Left kidney (tissue), 8 donors: ENCODE measurements around the gene NLRP9. TPM values are rescaled to one million over a fixed set of nuclear protein-coding genes. Genes with fewer than 3 reads are reported as not detected.
"Not testable (repeated sequence)": the region's sequence is repeated elsewhere in the genome, so short reads cannot be mapped to it uniquely, and the experiment has no call there.

ENCODE experiments used
- DNase-seq: peaks from one replicate; pipeline ENCODE4 v3.0.0-alpha.2; 2013
- long read RNA-seq, 8 donors: transcript quantifications; one replicate each; lab custom pipeline, GENCODE V29; 2026
- polyA plus RNA-seq: library from polyadenylated mRNA; unstranded; fragments of 120-200 nt; gene quantifications from one replicate; pipeline ENCODE4 v1.2.1, GENCODE V29; 2013; ENCODE audit not compliant: insufficient read length

NLRP9 gene
- polyA plus RNA-seq = 0.17 TPM
- long read RNA-seq, donor 1 = 0 reads
- long read RNA-seq, donor 2 = 0 reads
- long read RNA-seq, donor 3 = 0 reads
- long read RNA-seq, donor 4 = 0 reads
- long read RNA-seq, donor 5 = 0 reads
- long read RNA-seq, donor 6 = 0 reads
- long read RNA-seq, donor 7 = 0 reads
- long read RNA-seq, donor 8 = 0 reads

DNA sequence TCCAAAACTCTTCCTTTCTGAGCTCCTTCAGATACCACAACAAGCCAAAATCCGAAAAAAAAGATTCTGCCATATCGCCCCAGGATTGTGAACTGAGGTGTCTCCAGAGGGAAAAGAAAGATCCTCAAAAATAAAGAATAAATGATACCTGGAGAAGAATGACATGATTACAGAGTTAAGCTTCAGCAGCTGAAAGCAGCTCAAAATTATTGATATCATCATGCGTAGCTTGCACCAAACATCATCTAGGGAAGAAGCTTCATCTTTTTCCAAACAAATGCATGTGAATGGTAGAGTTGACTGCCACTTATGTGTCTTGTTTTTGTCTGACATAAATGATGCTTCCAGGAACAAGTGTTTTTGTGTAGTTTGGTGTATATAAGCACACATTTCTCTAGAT is at the start of gene NLRP9:
Gene NLRP9 (minus strand): TSS at position 101 of the 400 bp plus-strand sequence. CDS start 28 bp downstream, at position 73.
- no peak for DNase-seq

DNA sequence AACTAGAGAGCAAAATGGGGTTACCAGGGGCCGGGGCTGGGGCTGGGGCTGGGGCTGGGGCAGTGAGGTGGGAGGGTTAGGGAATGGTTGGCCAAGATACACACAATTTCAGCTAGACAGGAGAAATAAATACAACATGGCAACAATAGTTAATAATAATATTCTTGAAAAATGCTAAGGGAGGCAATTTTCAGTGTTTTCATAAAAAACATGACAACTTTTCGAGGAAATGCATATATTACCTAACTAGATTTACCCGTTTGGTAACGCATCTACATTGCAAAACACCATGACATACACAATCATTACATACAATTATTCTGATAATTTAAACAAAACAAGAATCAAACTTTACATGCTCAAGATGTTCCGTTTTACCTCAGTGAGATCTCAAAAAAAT is 42.9 kb upstream of the NLRP9 start:
- no peak for DNase-seq

DNA sequence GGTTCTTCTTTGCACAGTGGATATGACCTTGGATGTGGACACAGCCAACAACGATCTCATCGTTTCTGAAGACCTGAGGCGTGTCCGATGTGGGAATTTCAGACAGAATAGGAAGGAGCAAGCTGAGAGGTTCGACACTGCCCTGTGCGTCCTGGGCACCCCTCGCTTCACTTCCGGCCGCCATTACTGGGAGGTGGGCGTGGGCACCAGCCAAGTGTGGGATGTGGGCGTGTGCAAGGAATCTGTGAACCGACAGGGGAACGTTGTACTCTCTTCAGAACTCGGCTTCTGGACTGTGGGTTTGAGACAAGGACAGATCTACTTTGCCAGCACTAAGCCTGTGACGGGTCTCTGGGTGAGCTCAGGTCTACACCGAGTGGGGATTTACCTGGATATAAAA is 40.1 kb upstream of the NLRP9 start:
- no peak for DNase-seq

DNA sequence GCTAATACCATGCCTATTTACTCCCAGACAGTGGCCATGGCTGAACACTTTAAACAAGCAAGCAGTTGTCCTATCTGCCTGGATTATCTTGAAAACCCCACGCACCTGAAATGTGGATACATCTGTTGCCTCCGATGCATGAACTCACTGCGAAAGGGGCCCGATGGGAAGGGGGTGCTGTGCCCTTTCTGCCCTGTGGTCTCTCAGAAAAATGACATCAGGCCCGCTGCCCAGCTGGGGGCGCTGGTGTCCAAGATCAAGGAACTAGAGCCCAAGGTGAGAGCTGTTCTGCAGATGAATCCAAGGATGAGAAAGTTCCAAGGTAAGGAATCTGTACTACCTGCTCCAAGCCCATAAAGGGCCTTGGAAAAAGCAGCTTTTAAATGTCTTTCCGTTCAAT is 39.3 kb upstream of the NLRP9 start:
- no peak for DNase-seq

DNA sequence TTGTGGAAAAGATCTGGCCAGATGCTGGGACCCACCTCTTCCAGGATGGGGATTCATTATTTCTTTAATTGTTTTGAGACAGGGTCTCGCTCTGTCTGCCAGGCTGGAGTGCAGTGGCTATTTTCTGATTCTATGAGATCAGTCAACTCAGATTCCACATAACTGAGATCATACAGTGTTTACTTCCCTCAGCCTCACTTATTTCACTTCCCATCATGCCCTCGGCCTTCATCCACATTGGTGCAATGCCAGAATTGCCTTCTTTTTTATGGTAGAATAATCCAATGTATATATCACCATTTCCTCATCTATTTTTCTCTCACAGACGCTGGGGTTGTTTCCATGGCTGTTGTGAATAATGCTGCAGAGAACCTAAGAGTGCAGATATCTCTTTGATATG is 31.4 kb upstream of the NLRP9 start:
- DNase-seq = not testable (repeated sequence)

DNA sequence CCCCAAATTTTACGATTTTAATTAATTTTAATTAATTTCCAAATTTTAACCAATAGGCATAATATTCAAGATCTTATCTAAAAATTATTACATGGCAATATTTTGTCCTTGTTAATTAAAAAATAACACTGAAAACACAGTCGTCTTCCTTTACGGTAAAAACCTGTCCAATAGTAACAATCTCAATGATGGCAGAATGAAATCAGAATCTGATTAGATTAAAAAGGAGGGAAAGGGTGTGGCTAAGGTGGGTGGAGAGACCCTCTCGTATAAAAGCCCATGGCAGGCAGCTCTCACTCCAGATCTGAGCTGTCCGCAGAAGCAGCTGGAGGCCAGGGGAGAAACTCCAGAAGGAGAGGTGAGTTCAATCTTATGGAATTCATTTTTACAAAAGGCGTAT is 30.6 kb upstream of the NLRP9 start, which contains the start of gene RFPL4AL1:
Gene RFPL4AL1 (plus strand): TSS at position 301 of the 400 bp plus-strand sequence. CDS start 2,687 bp downstream, outside the sequence.
- not testable (repeated sequence) for DNase-seq

DNA sequence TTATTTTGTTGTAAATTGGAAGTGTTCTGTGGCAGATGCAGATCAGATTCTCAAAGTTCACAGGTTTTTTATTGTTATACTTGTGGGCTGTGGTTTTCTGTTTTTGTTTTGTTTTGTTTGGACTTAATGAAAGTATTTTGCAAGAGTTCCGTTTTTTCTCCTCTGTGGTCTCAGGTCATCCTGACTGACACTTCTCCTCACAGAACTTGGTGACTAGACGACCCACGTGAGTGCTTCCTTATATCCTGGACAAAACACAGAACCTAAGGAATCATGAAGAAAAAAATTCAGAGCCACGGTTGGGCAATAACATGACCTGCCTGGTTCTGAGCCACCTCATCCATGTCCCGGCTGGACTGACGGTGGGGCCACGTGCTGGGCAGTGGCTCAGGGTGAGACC is 28.3 kb upstream of the NLRP9 start:
- no peak for DNase-seq

DNA sequence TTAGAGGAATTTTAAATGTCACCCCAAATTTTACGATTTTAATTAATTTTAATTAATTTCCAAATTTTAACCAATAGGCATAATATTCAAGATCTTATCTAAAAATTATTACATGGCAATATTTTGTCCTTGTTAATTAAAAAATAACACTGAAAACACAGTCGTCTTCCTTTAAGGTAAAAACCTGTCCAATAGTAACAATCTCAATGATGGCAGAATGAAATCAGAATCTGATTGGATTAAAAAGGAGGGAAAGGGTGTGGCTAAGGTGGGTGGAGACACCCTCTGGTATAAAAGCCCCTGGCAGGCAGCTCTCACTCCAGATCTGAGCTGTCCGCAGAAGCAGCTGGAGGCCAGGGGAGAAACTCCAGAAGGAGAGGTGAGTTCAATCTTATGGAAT is 20.6 kb upstream of the NLRP9 start, which contains the start of gene RFPL4A:
Gene RFPL4A (plus strand): TSS at position 301 of the 400 bp plus-strand sequence. CDS start 2,704 bp downstream, outside the sequence.
- not testable (repeated sequence) for DNase-seq

DNA sequence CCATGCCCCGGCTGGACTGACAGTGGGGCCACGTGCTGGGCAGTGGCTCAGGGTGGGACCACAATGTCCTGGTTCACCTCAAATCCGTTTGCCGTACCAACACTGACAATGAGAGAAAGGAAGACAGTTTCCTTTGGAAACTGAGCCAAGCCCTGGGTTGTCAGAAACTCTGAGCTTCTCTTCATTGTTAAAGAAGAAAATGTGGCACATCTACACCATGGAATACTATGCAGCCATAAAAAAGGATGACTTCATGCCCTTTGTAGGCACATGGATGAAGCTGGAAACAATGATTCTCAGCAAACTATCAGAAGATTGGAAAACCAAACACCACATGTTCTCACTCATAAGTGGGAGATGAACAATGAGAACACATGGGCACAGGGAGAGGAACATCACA is 18.6 kb upstream of the NLRP9 start:
- not testable (repeated sequence) for DNase-seq

DNA sequence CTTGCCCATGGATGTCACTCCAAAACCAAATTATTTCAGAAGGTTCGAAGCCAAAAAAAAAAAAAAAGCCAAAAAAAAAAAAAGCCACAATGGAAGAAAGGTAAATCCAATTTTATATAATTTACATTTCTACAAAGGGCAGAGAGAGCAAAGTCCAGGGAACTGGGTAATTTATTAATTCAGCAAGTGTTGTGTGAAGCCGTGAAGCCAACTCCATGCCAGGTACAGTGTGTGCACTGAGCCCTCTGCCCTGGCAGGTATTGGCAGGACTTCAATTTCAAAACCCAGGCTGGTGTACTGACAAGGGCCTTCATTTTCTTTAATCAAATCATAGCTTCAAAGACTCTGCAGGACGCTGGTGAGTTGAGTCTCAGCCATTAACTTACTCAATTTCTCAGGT is 15.2 kb upstream of the NLRP9 start:
- no peak for DNase-seq

DNA sequence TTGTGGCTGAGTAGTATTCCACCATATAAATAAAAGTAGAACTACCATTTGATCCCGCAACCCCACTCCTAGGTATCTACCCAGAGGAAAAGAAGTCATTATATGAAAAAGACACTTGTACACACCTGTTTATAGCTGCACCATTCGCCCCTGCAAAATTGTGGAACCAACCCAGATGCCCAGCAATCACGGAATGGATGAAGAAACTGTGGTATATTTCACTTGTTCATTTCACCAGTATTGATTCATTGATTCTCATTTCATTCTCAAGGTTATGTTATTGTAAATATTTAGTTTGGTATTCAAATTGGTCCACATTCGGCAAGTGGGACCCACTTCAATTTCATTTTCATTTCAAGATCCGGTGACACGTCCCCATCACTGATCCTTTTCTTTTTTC is 12.5 kb upstream of the NLRP9 start:
- DNase-seq = no peak

DNA sequence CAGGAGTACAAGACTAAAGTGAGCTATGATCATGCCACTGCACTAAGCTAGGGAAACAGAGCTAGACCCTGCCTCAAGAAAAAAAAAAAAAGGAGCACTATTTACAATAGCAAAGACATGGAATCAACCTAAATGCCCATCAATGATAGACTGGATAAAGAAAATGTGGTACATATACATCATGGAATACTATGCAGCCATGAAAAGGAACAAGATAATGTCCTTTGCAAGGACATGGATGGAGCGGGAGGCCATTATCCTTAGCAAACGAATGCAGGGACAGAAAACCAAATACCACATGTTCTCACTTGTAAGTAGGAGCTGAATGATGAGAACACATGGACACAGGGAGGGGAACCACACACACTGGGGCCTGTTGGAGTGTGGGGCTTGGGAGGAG is 7.8 kb downstream of the NLRP9 start:
- DNase-seq = not testable (repeated sequence)

DNA sequence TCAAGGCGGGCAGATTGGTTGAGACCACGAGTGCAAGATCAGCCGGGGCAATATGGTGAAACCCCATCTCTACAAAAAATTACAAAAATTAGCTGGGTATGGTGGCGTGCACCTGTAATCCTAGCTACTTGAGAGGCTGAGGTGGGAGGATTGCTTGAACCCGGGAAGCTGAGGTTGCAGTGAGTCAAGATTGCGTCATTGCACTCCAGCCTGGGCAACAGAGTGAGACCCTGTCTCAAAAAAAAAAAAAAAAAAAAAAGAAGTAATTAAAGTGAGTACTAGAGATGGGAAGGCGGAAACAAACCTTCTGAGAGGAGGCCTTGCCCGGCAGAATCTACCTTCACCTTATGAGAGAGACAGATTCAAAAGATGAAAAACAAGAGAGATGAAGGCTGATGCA is 14.7 kb downstream of the NLRP9 start:
- no peak for DNase-seq

DNA sequence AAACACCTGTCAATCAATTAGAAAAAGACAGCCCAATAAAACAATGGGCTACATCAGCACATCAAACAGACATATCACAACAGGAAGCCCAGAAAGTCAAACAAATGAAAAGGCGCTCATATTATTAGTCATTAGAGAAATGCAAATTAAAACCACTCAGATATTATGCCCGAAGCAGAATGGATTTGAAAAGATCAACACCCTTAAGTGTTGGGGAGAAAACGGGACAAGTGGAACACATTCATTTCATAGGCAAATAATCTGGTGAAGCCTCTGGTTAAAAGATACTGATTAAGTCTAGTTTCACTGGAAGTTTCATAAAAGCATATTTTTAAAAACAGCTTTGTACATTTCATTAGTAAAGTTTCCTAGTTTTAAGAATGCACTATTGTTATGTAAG is 17.4 kb downstream of the NLRP9 start:
- no peak for DNase-seq

DNA sequence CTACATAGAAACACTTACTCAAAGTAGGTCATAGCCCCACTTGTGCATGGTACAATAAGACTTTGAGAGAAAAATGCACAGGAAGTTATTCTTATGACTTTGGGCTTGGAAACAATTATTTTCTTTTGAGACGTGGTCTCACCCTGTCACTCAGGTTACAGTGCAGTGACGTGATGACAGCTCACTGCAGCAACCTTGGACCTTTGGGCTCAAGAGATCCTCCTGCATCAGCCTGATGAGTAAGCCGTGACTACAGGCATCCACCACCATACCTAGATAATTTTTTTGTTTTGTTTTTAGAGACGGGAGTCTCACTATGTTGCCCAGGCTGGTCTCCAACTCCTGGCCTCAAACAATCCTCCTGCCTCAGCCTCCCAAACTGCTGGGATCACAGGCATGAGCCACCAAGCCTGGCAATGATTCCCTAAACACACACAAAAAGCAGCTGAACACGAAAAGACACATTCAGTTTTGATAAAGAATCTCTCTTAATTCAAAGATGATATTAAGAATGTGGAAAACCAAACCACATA is 17.9 kb downstream of the NLRP9 start:
- DNase-seq = no peak

DNA sequence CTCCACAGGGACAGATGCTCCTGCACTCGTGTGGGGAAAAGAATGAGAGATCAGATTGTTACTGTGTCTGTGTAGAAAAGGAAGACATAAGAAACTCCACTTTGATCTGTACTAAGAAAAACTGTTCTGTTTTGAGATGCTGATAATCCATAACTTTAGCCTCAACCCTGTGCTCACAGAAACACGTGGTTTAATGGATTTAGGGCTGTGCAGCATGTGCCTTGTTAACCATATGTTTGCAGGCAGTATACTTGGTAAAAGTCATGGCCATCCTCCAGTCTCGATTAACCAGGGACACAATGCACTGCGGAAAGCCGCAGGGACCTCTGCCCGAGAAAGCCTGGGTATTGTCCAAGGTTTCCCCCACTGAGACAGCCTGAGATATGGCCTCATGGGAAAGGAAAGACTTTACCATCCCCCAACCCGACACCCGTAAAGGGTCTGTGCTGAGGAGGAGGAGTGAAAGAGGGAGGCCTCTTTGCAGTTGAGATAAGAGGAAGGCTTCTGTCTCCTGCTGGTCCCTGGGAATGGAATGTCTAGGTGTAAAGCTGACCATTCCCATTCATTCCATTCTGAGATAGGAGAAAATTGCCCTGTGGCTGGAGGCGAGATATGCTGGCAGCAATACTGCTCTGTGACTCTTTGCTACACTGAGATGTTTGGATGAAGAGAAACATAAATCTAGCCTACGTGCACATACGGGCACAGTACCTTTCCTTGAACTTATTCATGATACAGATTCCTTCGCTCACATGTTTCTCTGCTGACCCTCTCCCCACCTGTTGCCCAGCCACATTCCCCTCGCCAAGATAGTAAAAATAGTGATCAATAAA is 20.1 kb downstream of the NLRP9 start:
- DNase-seq = not testable (repeated sequence)

DNA sequence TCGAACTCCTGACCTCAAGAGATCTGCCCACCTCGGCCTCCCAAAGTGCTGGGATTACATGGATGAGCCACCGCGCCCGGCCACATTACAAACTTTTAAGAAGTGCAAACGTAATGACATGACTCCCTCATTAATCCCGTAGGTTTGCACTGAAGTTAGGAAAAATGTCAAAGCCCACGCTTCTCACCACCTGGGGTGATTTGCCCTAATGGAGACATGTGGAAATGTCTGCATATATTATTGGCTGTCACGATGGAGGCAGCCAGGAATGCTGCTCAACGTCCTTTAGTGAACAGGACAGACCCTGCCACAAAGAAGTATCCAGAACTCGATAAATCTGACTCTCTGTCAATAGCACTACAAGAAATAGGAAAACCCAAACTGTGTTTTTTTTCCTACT is 21.0 kb downstream of the NLRP9 start:
- DNase-seq = no peak

DNA sequence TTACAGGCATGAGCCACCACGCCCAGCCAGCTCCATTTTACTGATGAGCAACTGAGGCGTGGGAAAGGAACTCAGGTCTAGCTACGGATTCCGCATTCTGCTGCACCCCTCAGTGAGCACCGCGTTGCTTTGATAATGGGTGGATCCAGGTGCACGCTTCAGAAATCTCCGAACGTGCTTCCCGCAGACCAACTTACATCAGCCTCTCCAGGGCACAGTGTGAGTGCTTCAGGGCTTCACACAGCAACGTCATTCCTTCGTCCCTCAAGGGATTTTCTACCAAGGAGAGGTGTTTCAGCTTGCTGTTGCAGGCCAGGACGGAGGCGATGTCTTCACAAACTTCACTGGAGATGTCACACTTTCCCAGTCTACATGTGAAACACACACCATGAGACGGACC is 21.7 kb downstream of the NLRP9 start:
- no peak for DNase-seq

DNA sequence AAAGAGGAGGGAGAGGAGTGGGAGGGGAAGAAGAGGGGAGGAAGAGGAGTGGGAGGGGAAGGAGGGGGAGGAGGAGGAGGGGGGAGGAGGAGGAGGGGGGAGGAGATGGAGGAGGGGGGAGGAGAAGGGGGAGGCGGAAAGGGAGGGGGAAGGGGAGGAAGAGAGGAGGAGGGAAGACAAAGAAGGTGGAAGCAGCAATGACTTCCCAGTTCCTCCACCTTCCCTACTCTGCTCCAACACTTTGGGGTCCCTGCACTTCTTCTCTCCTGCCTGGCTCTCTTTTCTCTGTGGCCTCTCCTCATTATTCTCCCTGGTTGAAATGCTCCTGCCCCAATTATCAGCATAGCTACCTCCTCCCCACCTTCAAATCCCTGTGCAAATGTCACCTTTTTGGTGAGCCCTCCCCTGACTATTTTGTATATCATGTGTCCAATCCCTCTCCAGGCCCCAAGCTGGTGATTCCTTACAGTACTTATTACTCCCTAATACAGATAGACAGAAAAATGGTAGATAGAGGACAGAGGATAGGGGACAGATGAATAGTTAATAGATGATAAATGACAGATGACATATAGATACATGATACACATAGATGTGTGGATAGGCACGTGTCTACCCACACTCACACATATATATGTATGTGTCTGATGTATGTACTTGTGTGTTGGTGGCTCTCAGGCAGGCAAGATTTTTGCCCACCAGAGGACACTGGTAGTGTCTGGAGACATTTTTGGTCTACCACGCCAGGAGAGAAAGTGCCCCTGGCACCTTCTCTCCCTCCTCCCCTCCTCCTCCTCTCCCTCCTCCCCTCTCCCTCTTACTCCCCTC is 25.2 kb downstream of the NLRP9 start:
- DNase-seq = no peak

DNA sequence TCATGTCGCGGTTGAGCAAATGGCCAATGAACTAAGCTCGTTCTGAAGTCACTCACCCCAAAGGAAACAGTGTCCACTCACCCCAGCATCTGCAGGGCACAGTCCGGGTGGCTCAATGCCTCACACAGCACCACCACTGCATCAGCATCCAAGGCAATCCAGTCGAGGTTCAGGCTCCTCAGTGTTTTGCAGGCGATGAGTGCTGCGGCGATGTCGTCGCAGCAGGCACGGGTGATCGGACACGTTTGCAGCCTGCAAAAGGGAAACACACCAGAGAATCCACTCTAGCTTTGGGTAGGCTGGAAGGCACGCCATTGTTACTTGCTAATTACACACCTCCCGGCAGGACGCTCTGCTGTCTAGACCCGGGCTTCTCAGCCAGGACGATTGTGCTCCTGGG is 26.5 kb downstream of the NLRP9 start:
- no peak for DNase-seq

DNA sequence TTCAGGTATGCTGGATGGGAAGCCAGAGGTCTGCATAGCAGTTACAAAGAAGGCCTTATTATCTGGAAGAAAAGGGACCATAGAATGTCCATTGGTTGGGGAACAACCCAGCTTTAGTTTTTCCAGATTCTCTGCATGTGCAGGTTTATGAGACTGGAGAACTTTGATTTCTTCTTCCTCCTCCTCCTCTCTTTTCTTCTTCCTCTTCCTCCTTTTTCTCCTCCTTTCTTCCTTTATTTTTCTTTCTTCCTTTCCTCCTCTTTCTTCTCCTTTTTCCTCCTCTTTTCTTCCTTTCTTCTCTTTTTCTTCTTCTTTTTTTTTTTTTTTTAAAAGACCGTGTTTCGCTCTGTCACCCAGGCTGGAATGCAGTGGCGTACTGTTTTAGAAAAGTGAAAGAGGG is 32.2 kb downstream of the NLRP9 start:
- DNase-seq = no peak

DNA sequence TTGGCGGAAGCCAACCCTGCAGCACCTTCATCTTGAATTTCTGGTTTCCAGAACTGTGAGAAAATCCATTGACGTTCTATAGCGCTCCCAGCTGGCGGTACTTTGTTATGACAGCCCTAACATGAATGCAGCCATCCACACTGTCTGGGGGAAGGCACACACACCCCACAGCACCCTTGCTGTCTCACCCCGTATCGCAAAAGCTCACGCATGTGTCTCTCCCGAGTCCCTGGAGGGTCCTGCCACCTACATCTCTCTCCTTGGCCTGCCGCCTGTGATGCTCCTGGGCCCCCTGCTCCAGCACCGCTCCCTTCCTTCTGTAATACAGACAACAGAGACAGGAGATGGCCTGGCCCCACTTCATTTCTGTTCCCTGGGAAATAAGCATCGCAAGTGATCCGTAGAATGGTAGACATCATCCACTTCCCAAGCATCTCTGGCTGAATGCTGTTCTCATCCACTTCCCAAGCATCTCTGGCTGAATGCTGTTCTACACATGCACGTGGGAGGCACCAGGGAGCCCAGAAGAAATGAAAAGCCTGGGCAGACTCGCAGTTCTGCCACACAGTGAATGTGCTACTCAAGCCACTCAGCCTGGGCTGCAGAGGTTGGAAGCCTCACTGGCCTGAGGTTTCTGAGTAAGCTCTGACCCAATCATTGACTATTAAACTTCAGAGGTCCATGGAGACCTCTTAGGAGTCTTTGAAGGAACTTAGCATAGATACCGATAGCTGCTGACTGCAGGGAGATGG is 33.5 kb downstream of the NLRP9 start:
- DNase-seq = no peak
